Body of pancreas (tissue), 4 donors: ENCODE results near the gene MCTP2. TPM values are rescaled to one million over a fixed set of nuclear protein-coding genes. Genes with fewer than 3 reads are reported as not detected.

Experiments used
- ATAC-seq: fragments of 150-250 bp; one replicate; pipeline ENCODE4 v1.9.1; 2016
- DNase-seq, 4 donors: peaks; one replicate each; pipeline ENCODE4 v3.0.0-alpha.2; 2019
- H3K27ac ChIP-seq, 4 donors: fragments of 200-600 bp; sonication (generic); 1 replicate in 3 of 4; 2 replicates in 1 of 4; pipeline versions ENCODE4 v1.5.1 to v1.6.1; 2016 to 2019; ENCODE audit warnings: mild to moderate bottlenecking in 1 of 4, mixed read lengths in 1 of 4, moderate library complexity in 1 of 4
- H3K27me3 ChIP-seq, 2 donors: fragments of 200-600 bp; sonication (generic); one replicate each; pipeline ENCODE4 v1.6.0; 2016; ENCODE audit warnings: mild to moderate bottlenecking in 1 of 2
- H3K36me3 ChIP-seq, 2 donors: fragments of 200-600 bp; sonication (generic); replicated peaks in 1 of 2; 2 replicates each; pipeline ENCODE4 v1.5.1; 2016; ENCODE audit warnings: low read depth in 2 of 2; ENCODE audit not compliant: insufficient read depth in 1 of 2
- H3K4me1 ChIP-seq: fragments of 200-600 bp; sonication (generic); one replicate; pipeline ENCODE4 v1.6.0; 2016
- H3K4me3 ChIP-seq, 2 donors: fragments of 200-600 bp; sonication (generic); 1 replicate in 1 of 2; 2 replicates in 1 of 2; pipeline ENCODE4 v1.5.1; 2016 to 2019
- H3K9me3 ChIP-seq, 3 donors: fragments of 200-600 bp; sonication (generic); 1 replicate in 2 of 3; 2 replicates in 1 of 3; pipeline ENCODE4 v1.5.1; 2016
- CTCF ChIP-seq, 7 experiments: fragments of 450-650 bp in 4 of 7; fragments of 200-600 bp in 3 of 7; sonication (generic) in 3 of 7; IDR thresholded peaks; one replicate each; pipeline ENCODE4 v1.5.1; 2016 to 2019; ENCODE audit warnings: antibody characterized with exemption in 7 of 7
- POLR2A ChIP-seq, 3 donors: fragments of 450-650 bp; IDR thresholded peaks; one replicate each; pipeline ENCODE4 v1.6.1; 2016; ENCODE audit warnings: antibody characterized with exemption in 3 of 3, mild to moderate bottlenecking in 2 of 3
- WGBS, 2 donors: methylation state at CpG; one replicate each; pipeline ENCODE4 v1.1.5; 2017; 5-methylcytosine and 5-hydroxymethylcytosine counted together
- intact Hi-C: fragments of 100-400 bp; cut with DNase I; formaldehyde crosslinking; loops from one replicate; pipeline ENCODE4 v1.15.1; 2023
- total RNA-seq, 2 donors: library from RNA; depleted of rRNA; stranded (reverse); fragments of >200 nt; gene quantifications; one replicate each; pipeline ENCODE4 v1.1.0, GENCODE V29; 2016

MCTP2 gene
- total RNA-seq, 2 donors from 2014 or later: 28.5 to 31.6 TPM

DNA sequence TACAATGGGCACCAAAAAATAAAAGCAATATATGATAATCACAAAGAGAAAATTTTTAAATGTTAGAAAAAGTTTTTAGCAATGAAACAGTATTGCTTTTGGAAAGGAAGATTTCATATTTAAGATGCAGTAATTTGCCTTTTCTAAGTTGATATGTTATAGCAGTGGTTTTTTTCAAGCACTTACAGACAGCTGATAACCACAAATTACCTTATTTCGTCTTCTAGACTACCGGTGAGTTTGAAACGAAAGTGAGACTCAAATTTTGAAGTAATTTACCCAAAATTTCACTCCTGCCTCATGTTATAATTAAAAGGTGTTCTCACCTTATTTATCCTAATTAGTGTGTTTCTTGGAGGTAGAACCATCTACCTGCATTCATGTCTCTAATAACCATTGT, 207.8 kb downstream of the MCTP2 start:
- Histone ChIP-seq H3K9me3 (no peaks in the 10 kb centered on the region), H3K27ac (no peak overlapping the region), H3K4me1 (no peaks in the 10 kb centered on the region), H3K27me3 (no peaks in the 10 kb centered on the region), H3K4me3 (no peak overlapping the region), H3K36me3 (no peaks in the 10 kb centered on the region)
- 90 to 94% methylated on average over 3 of the region's 3 CpGs for WGBS, 2 donors
- intact Hi-C loops: no loop called here
- DNase-seq (no peak), ATAC-seq (no peak)
- TF ChIP-seq POLR2A (IDR thresholded peaks at IDR 0.05) (no peak), CTCF (IDR thresholded peaks at IDR 0.05) (no peak)

- no peak overlapping the region for H3K4me3 ChIP-seq
- no peaks in the 10 kb centered on the region for H3K9me3 ChIP-seq
- no peak overlapping the region for H3K27ac ChIP-seq
- TF ChIP-seq CTCF (IDR thresholded peaks at IDR 0.05): no peak
- no peak for TF ChIP-seq POLR2A (IDR thresholded peaks at IDR 0.05)
- WGBS, 2 donors: 83 to 92% methylated on average over 3 of the region's 3 CpGs
- intact Hi-C loops: no loop called here
- H3K36me3 ChIP-seq: no peaks in the 10 kb centered on the region
- ATAC-seq (no peak), DNase-seq (no peak)
- no peaks in the 10 kb centered on the region for H3K4me1 ChIP-seq
- no peaks in the 10 kb centered on the region for H3K27me3 ChIP-seq
These were observed 210.4 kb downstream of the MCTP2 start for GRCh38 chr15:94441760-94442159.

- Histone ChIP-seq H3K27me3 (no peaks in the 10 kb centered on the region), H3K27ac (no peak overlapping the region), H3K36me3 (no peaks in the 10 kb centered on the region), H3K4me1 (no peaks in the 10 kb centered on the region), H3K4me3 (no peak overlapping the region), H3K9me3 (no peaks in the 10 kb centered on the region)
- WGBS, 2 donors: 83% methylated on average over 1 of the region's 1 CpG
- intact Hi-C loops: no loop called here
- no peak for ATAC-seq
- no peak for TF ChIP-seq CTCF (IDR thresholded peaks at IDR 0.05)
- no peak for TF ChIP-seq POLR2A (IDR thresholded peaks at IDR 0.05)
- no peak for DNase-seq
These were observed 211.1 kb downstream of the MCTP2 start for GRCh38 chr15:94442480-94442879.

GRCh38 chr15:94443186-94443585, 211.8 kb downstream of the MCTP2 start:
- WGBS, 2 donors: 93 to 97% methylated on average over 5 of the region's 5 CpGs
- no peak for ATAC-seq
- Histone ChIP-seq H3K36me3 (no peaks in the 10 kb centered on the region), H3K27ac (no peak overlapping the region), H3K4me1 (no peaks in the 10 kb centered on the region), H3K27me3 (no peaks in the 10 kb centered on the region), H3K4me3 (no peak overlapping the region), H3K9me3 (no peaks in the 10 kb centered on the region)
- TF ChIP-seq POLR2A (IDR thresholded peaks at IDR 0.05) (no peak), CTCF (IDR thresholded peaks at IDR 0.05) (no peak)
- intact Hi-C loops: no loop called here
- no peak for DNase-seq

- no peak for TF ChIP-seq CTCF (IDR thresholded peaks at IDR 0.05)
- no peak for TF ChIP-seq POLR2A (IDR thresholded peaks at IDR 0.05)
- Histone ChIP-seq H3K36me3 (no peaks in the 10 kb centered on the region), H3K4me3 (no peak overlapping the region), H3K27me3 (no peaks in the 10 kb centered on the region), H3K27ac (no peak overlapping the region), H3K4me1 (no peaks in the 10 kb centered on the region), H3K9me3 (no peaks in the 10 kb centered on the region)
- ATAC-seq (no peak), DNase-seq (no peak)
- intact Hi-C loops: no loop called here
- WGBS, 2 donors: 87 to 96% methylated on average over 7 of the region's 7 CpGs
These were observed 214.3 kb downstream of the MCTP2 start for GRCh38 chr15:94445566-94446160.
